ENCODE data around the gene RPS14. TPM values are rescaled to one million over a fixed set of nuclear protein-coding genes. Genes with fewer than 3 reads are reported as not detected.

The RPS14 gene
- total RNA-seq, 4 donors from 2014 or later, result 2,464 to 2,979 (median 2,566) TPM

DNA sequence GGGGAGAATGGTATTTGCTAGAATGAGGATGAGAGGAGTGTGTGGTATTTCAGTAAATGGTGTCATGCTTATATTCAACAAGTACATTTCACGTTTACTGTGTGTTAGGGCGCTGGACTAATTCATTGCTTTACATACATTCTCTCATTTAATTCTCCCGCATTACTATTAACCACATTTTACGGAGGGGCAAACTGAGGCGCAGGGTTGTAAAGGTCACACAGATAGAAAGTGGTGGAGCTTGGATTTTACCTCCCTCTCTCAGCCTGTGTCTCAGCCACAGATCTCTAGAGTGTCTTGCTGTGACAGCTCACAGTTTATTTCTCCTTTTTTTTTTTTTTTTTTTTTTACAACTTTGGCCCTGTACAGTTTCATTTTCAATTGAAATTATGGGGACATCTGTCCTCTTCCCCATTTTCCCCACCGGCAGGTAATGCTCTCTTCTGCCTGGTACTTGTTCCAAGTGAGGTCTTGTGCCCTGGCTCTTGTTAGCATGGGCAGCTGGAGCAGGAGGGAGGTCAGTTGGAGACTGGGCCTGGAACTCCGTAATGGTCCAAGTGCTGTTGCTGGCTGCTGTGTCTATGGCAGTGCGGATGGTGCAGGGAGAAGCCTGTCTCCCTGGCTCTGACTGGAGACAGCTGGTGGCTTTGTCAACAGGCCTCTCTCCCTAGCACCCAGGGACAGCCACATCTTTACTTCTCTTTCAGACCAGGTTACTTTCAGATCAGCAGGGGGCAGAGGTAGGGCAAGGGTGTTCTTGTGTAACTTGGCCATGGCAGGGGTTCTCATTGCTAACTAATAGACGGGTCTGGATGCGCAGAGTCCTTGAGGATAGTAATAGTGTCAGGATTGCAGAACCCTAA, 37.9 kb upstream of the RPS14 start:
- TF ChIP-seq, protein P1, sequence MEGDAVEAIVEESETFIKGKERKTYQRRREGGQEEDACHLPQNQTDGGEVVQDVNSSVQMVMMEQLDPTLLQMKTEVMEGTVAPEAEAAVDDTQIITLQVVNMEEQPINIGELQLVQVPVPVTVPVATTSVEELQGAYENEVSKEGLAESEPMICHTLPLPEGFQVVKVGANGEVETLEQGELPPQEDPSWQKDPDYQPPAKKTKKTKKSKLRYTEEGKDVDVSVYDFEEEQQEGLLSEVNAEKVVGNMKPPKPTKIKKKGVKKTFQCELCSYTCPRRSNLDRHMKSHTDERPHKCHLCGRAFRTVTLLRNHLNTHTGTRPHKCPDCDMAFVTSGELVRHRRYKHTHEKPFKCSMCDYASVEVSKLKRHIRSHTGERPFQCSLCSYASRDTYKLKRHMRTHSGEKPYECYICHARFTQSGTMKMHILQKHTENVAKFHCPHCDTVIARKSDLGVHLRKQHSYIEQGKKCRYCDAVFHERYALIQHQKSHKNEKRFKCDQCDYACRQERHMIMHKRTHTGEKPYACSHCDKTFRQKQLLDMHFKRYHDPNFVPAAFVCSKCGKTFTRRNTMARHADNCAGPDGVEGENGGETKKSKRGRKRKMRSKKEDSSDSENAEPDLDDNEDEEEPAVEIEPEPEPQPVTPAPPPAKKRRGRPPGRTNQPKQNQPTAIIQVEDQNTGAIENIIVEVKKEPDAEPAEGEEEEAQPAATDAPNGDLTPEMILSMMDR (IDR thresholded peaks at IDR 0.05; ENCODE audit: low read depth), result no peak

DNA sequence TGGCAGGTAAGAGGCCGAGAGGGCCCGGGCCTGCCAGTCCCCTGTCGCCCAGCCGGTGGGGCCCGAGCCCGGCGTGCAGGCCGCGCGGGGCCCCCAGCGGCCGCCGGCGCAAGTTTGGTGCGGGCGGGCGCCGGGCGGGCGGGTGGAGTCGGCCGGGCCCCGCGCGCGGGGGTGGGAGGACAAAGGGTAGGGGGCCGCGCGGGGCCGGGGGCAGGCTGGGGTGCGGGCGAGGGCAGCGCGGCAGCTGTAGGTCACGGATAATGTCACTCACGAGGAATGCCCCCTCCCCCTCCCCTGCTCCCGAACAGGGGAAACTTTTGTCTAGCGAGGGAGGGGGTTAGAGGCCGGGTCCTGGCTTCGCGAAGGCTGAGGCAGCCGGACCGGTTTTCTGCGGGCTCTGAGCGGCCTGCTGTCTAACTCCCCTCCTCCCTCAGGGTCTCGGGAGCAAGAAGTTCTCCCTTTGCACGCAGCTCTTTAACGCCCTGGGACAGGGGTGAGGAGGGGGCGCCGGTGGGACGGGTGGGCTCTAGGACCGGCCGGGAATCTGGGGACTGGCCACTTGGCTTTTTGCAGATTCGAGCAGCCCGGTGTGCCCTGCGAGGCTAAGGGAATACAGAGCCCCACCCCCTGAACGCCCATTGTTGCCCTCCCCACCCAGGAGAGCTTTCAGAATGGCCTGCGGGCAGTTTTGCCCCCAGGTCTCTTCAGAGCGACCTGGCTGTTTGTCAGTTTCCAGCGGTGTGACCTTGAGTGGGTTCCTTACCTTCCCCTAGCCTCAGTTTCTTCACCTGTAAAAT, 37.1 kb upstream of the RPS14 start:
- TF ChIP-seq, protein P1 (IDR thresholded peaks at IDR 0.05; ENCODE audit: low read depth), result no peak

DNA sequence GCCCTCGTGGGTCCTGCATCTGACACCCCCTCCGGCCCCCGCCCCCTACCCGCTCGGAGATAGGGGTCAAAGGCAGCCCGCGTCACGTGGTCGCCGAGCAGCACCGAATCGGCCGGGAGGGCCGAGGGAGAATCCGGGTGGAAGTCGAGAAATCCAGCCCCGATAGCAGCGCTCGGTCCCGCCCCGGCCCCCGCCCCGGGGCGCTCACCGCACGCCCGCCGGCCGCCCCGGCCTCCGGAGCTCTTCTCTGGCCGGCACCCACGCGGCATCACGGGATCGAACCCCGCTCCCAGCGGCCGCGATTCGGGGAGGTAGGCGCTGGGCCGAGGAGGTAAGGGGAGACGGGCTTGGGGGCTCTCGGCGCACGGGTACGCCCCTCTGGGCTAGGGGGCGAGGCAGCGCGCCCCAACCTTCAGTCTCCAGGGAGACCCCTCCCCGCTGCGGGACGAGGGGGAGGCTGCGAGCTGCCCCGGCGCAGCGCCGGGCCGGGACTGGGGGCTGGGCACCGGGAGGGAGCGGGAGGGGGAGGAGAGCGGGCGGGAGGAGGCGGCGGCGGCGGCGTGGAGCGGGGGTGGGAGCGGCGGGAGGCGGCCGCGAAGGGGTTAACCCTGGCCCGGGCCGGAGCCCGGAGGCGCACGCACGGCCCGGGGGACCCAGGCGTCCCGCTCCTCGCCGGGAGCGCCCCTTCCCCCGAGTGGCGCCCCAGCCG, 36.3 kb upstream of the RPS14 start:
- TF ChIP-seq, protein P1 (IDR thresholded peaks at IDR 0.05; ENCODE audit: low read depth), result no peak

DNA sequence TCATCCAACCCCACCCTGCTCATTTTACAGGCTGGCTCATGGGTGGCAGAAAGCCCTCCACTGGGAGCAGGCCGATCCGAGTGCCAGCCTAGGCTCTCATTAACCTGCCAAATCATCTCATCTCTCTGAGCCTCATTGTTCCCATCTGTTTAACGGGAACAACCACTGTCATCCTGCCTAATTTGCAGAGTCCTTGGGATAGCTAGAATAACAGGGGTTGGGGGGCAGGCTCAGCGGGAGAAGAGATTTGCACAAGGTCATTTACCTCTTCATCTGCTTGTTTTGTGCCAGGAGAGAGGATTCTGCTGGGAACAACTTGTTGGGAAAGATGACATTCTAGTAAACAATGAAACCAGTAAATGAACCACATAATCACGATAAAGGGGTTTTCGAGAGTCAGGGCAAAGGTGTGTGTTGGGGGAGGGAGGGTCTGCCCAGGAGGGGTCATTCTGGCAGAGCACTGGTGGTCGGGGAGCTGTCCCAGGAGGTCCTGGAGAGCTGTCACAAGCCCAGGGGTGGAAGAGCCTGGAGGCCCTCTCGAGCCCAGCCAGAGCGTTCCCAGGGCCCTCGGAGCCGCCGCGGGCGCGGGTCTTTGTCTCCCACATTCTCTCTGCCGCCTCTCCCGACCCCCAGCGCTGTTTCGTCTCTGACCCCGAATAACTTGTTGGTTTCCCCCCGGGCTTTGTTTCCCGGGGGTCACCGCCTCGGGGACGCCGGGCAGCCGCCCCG, 35.6 kb upstream of the RPS14 start:
- TF ChIP-seq, protein P1 (IDR thresholded peaks at IDR 0.05; ENCODE audit: low read depth), result no peak

DNA sequence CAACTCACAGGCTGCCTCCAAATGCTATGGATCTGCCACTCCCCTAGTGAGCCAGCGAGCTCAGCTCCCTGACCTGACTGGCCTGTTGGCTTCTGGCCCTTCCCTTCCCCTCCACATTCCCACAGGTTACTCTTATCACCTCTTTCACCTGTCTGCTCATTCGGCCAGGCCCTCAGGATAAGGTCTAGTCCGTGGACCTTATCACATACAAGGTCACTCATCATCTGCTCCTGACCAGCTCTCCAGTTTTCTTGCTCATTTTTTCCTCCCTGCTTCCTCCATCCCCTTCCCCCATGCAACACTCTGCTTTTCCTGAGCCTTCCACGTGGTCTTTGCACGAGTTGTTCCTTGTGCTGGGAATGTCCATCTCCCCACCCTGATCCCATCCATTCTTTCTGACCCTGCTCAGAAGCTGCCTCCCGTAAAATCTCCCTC, 32.5 kb upstream of the RPS14 start:
- TF ChIP-seq, protein P1 (IDR thresholded peaks at IDR 0.05; ENCODE audit: low read depth), result no peak

DNA sequence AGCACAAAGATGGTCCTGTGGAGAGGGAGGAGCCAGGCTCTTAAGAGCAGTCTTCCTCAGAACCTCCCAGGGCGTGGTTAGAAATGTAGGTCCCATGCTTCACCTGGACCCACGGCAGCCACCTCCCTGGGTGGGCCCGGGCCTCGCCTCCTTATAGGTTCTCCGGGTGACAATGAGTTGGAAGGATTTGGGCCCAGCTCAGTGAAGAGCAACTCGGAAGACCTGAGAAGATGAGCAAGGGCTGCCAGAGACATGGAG, 32.1 kb upstream of the RPS14 start:
- TF ChIP-seq, protein P1 (IDR thresholded peaks at IDR 0.05; ENCODE audit: low read depth), result no peak
